Coronary artery (tissue), 2 donors: ENCODE results near the gene BACE1.
"Not testable (repeated sequence)": the region's sequence is repeated elsewhere in the genome, so short reads cannot be mapped to it uniquely, and the experiment has no call there.

Experiments used
- DNase-seq: peaks from one replicate; pipeline ENCODE4 v3.0.0-alpha.2; 2017; ENCODE audit warnings: low spot score
- H3K27ac ChIP-seq, 2 donors: fragments of 200-600 bp; sonication (generic); one replicate each; pipeline ENCODE4 v1.5.1; 2016 to 2019
- H3K4me3 ChIP-seq: fragments of 200-600 bp; sonication (generic); 2 replicates; pipeline ENCODE4 v1.5.1; 2016; ENCODE audit warnings: mild to moderate bottlenecking, moderate library complexity
- CTCF ChIP-seq: fragments of 200-600 bp; sonication (generic); IDR thresholded peaks from one replicate; pipeline ENCODE4 v1.5.1; 2019; ENCODE audit warnings: antibody characterized with exemption

Gene BACE1

GRCh38 chr11:117334896-117335295 is 18.8 kb upstream of the BACE1 start:
- no peak for DNase-seq
- no peak overlapping the region for H3K4me3 ChIP-seq
- no peak for TF ChIP-seq CTCF
- no peak overlapping the region for H3K27ac ChIP-seq

- Histone ChIP-seq H3K4me3 (no peak overlapping the region), H3K27ac (no peak overlapping the region)
- DNase-seq, result no peak
- TF ChIP-seq CTCF, result no peak
These were observed 17.9 kb upstream of the BACE1 start for GRCh38 chr11:117333917-117334316.

GRCh38 chr11:117332843-117333242 is 16.8 kb upstream of the BACE1 start:
- H3K4me3 ChIP-seq, result no peak overlapping the region
- no peak overlapping the region for H3K27ac ChIP-seq
- DNase-seq, result no peak
- no peak for TF ChIP-seq CTCF

- TF ChIP-seq CTCF, result no peak
- peak overlapping the region; percentile 86 for H3K4me3 ChIP-seq
- H3K27ac ChIP-seq, result peak overlapping the region; percentile 73 to 93
- no peak for DNase-seq
These were observed 12.4 kb upstream of the BACE1 start for GRCh38 chr11:117328375-117329010.

GRCh38 chr11:117327567-117328374 is 11.7 kb upstream of the BACE1 start, which contains the start of gene CEP164:
Gene CEP164, plus strand, starts transcription at chr11:117327854. Its CDS starts 10,733 bp downstream, at chr11:117338587.
- Histone ChIP-seq H3K27ac (peak within 1 kb of the TSS; percentile 73 to 93), H3K4me3 (peak within 1 kb of the TSS; percentile 86)
- TF ChIP-seq CTCF, result no peak
- peak; percentile 97 for DNase-seq

GRCh38 chr11:117327255-117327566 is 11.2 kb upstream of the BACE1 start:
- peak overlapping the region; percentile 73 to 93 for H3K27ac ChIP-seq
- peak overlapping the region; percentile 86 for H3K4me3 ChIP-seq
- DNase-seq, result not testable (repeated sequence)

- DNase-seq, result no peak
- Histone ChIP-seq H3K4me3 (no peak overlapping the region), H3K27ac (no peak overlapping the region)
- no peak for TF ChIP-seq CTCF
These were observed 3.3 kb upstream of the BACE1 start for GRCh38 chr11:117319214-117319840.
